SK-N-SH (cell line): ENCODE results near the gene FOXA1. TPM values are rescaled to one million over a fixed set of nuclear protein-coding genes. Genes with fewer than 3 reads are reported as not detected.

Experiments used
- CTCF ChIA-PET: fragments of 300-600, 350-600 bp; formaldehyde crosslinking; extraction: SDS; loops from one replicate; lab custom pipeline; 2021; lab: Yijun Ruan, JAX
- POLR2A ChIA-PET: fragments of 350-600 bp; sonication (Branson Sonifier 250); formaldehyde crosslinking; extraction: SDS; loops from one replicate; lab custom pipeline; 2020; ENCODE audit warnings: antibody characterized with exemption, inconsistent platforms; lab: Yijun Ruan, JAX
- DNase-seq: peaks from one replicate; pipeline ENCODE4 v3.0.0; 2012
- H2AFZ ChIP-seq: fragments of 200-600 bp; sonication (generic); 2 replicates; pipeline ENCODE4 v1.8.1; 2016; ENCODE audit warnings: antibody characterized with exemption, mild to moderate bottlenecking, low read depth
- H3F3A ChIP-seq: fragments of 200-600 bp; sonication (generic); replicated peaks from 2 replicates; pipeline ENCODE3; 2016; ENCODE audit warnings: antibody characterized with exemption, mild to moderate bottlenecking; ENCODE audit not compliant: insufficient read depth
- H3K27ac ChIP-seq, 2 experiments: fragments of 200-500 bp in 1 of 2; fragments of 200-600 bp in 1 of 2; sonication (Bioruptor generic) in 1 of 2; sonication (generic), shearing (Covaris generic) in 1 of 2; 2 replicates each; pipeline versions ENCODE4 v1.5.1 to v1.6.1; 2014 to 2016; ENCODE audit warnings: low read depth in 2 of 2, inconsistent platforms in 1 of 2, low read length in 1 of 2, mild to moderate bottlenecking in 1 of 2, mixed read lengths in 1 of 2
- H3K27me3 ChIP-seq: fragments of 200-600 bp; sonication (generic), shearing (Covaris generic); 2 replicates; pipeline ENCODE4 v1.6.1; 2016; ENCODE audit warnings: mixed run types; ENCODE audit not compliant: insufficient read depth
- H3K36me3 ChIP-seq, 2 experiments: fragments of 200-500 bp in 1 of 2; fragments of 200-600 bp in 1 of 2; sonication (Bioruptor generic) in 1 of 2; sonication (generic) in 1 of 2; replicated peaks in 1 of 2; 2 replicates each; pipeline versions ENCODE3 to v1.5.1; 2014 to 2016; ENCODE audit warnings: low read length in 1 of 2, mild to moderate bottlenecking in 1 of 2; ENCODE audit not compliant: insufficient read depth in 2 of 2, control insufficient read depth in 1 of 2
- H3K4me1 ChIP-seq, 2 experiments: fragments of 200-500 bp in 1 of 2; fragments of 200-600 bp in 1 of 2; sonication (Bioruptor generic) in 1 of 2; sonication (generic), shearing (Covaris generic) in 1 of 2; 2 replicates each; pipeline versions ENCODE4 v1.5.1 to v1.6.1; 2014 to 2016; ENCODE audit warnings: low read depth in 1 of 2, low read length in 1 of 2, mixed run types in 1 of 2; ENCODE audit not compliant: insufficient read depth in 2 of 2, control insufficient read depth in 1 of 2
- H3K4me2 ChIP-seq: fragments of 200-600 bp; sonication (generic), shearing (Covaris generic); 2 replicates; pipeline ENCODE4 v1.6.1; 2017; ENCODE audit warnings: mixed run types
- H3K4me3 ChIP-seq, 2 experiments: fragments of 200-500 bp in 1 of 2; fragments of 200-600 bp in 1 of 2; sonication (Bioruptor generic) in 1 of 2; sonication (generic), shearing (Covaris generic) in 1 of 2; 2 replicates each; pipeline versions ENCODE4 v1.5.1 to v1.8.1; 2014 to 2016; ENCODE audit warnings: low read depth in 2 of 2, inconsistent platforms in 1 of 2, low read length in 1 of 2, mild to moderate bottlenecking in 1 of 2, mixed read lengths in 1 of 2, moderate library complexity in 1 of 2
- H3K79me2 ChIP-seq: fragments of 200-600 bp; sonication (generic); 2 replicates; pipeline ENCODE4 v1.8.1; 2017; ENCODE audit warnings: mild to moderate bottlenecking; ENCODE audit not compliant: insufficient read depth
- H3K9ac ChIP-seq: fragments of 200-600 bp; sonication (generic); 2 replicates; pipeline ENCODE4 v1.6.1; 2017; ENCODE audit warnings: mixed run types
- H3K9me2 ChIP-seq: fragments of 200-600 bp; sonication (generic); 2 replicates; pipeline ENCODE4 v1.6.1; 2017; ENCODE audit warnings: mixed run types
- H3K9me3 ChIP-seq: fragments of 200-600 bp; sonication (generic); 2 replicates; pipeline ENCODE4 v1.6.1; 2017; ENCODE audit warnings: mixed run types, mild to moderate bottlenecking, moderate library complexity
- H4K20me1 ChIP-seq: fragments of 200-600 bp; sonication (generic); 2 replicates; pipeline ENCODE4 v1.6.1; 2017; ENCODE audit warnings: mild to moderate bottlenecking, mixed run types; ENCODE audit not compliant: insufficient read depth
- CHD2 ChIP-seq: fragments of 150-350 bp; IDR thresholded peaks from 2 replicates; pipeline ENCODE4 v1.6.1; 2018; ENCODE audit warnings: low read length; ENCODE audit not compliant: partially characterized antibody
- CTCF ChIP-seq: fragments of 200-600 bp; sonication (generic); IDR thresholded peaks from 2 replicates; pipeline ENCODE4 v1.6.1; 2017; ENCODE audit warnings: antibody characterized with exemption, mild to moderate bottlenecking, moderate library complexity
- ELF1 ChIP-seq: IDR thresholded peaks from 2 replicates; pipeline ENCODE4 v1.4.0; 2012
- EZH2phosphoT487 ChIP-seq: fragments of 200-600 bp; sonication (generic); IDR thresholded peaks from 2 replicates; pipeline ENCODE4 v1.6.1; 2017; ENCODE audit warnings: low read depth, mixed run types, mild to moderate bottlenecking, antibody characterized with exemption, moderate library complexity, borderline replicate concordance
- FOSL2 ChIP-seq: IDR thresholded peaks from 2 replicates; pipeline ENCODE4 v1.4.0; 2012; ENCODE audit warnings: low read depth, mild to moderate bottlenecking, moderate library complexity, borderline replicate concordance
- FOXM1 ChIP-seq: IDR thresholded peaks from 2 replicates; pipeline ENCODE4 v1.4.0; 2012; ENCODE audit warnings: low read depth, mild to moderate bottlenecking
- GATA2 ChIP-seq: sonication (generic); formaldehyde crosslinking; IDR thresholded peaks from 2 replicates; pipeline ENCODE4 v1.5.0; 2020; ENCODE audit warnings: mild to moderate bottlenecking, missing genetic modification reagents
- JUND ChIP-seq: IDR thresholded peaks from 2 replicates; pipeline ENCODE4 v1.4.0; 2012
- MEF2A ChIP-seq: IDR thresholded peaks from 2 replicates; pipeline ENCODE4 v1.4.0; 2012; ENCODE audit warnings: low read depth, borderline replicate concordance
- NRF1 ChIP-seq: IDR thresholded peaks from 2 replicates; pipeline ENCODE4 v1.6.1; 2012; ENCODE audit warnings: low read depth, mild to moderate bottlenecking, low read length
- RCOR1 ChIP-seq: fragments of 150-350 bp; IDR thresholded peaks from 2 replicates; pipeline ENCODE4 v1.6.1; 2017; ENCODE audit warnings: antibody characterized with exemption, low read length
- SIN3A ChIP-seq: IDR thresholded peaks from 2 replicates; pipeline ENCODE4 v1.6.1; 2012; ENCODE audit warnings: low read depth, mild to moderate bottlenecking, low read length, moderate library complexity, borderline replicate concordance
- SMC3 ChIP-seq: IDR thresholded peaks from 2 replicates; pipeline ENCODE4 v1.6.1; 2012; ENCODE audit warnings: low read depth, low read length, improper control_type of control experiment
- TCF12 ChIP-seq: IDR thresholded peaks from 2 replicates; pipeline ENCODE4 v1.4.0; 2012
- USF2 ChIP-seq: fragments of 150-350 bp; IDR thresholded peaks from 2 replicates; pipeline ENCODE4 v1.6.1; 2017; ENCODE audit warnings: antibody characterized with exemption, low read length, low read depth, borderline replicate concordance
- ZBTB33 ChIP-seq: IDR thresholded peaks from 2 replicates; pipeline ENCODE4 v1.4.0; 2012; ENCODE audit warnings: low read depth, borderline replicate concordance
- WGBS: methylation state at CpG from one replicate; pipeline ENCODE4 v1.1.6; 2017; ENCODE audit warnings: low lambda C conversion rate; 5-methylcytosine and 5-hydroxymethylcytosine counted together
- polyA plus RNA-seq, 3 experiments: library from polyadenylated mRNA; depleted of rRNA; stranded (reverse); fragments of >200 nt; gene quantifications; 2 replicates each; pipeline ENCODE4 v1.2.3, GENCODE V29; 2012
- TF ChIP-seq, protein P1 (sequence below): IDR thresholded peaks from 2 replicates; pipeline ENCODE4; 2012
- TF ChIP-seq, protein P2 (sequence below): IDR thresholded peaks from 2 replicates; pipeline ENCODE4 v1.4.0; 2012; ENCODE audit warnings: low read depth, borderline replicate concordance

The FOXA1 gene
- polyA plus RNA-seq, 1 of the 3 experiments (the other 2 are of a cell fraction), result not detected

- CTCF ChIA-PET, result no interaction called here
- DNase-seq, result no peak
- Histone ChIP-seq H3K4me1 (no peaks in the 10 kb centered on the region), H3K27ac (no peak overlapping the region), H3K4me3 (no peak overlapping the region), H3K36me3 (no peaks in the 10 kb centered on the region)
- TF ChIP-seq RCOR1 (no peak), SMC3 (no peak), CHD2 (no peak), JUND (no peak), CTCF (no peak)
- TF ChIP-seq, protein P1, sequence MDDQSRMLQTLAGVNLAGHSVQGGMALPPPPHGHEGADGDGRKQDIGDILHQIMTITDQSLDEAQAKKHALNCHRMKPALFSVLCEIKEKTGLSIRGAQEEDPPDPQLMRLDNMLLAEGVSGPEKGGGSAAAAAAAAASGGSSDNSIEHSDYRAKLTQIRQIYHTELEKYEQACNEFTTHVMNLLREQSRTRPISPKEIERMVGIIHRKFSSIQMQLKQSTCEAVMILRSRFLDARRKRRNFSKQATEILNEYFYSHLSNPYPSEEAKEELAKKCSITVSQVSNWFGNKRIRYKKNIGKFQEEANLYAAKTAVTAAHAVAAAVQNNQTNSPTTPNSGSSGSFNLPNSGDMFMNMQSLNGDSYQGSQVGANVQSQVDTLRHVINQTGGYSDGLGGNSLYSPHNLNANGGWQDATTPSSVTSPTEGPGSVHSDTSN, result no peak
- TF ChIP-seq, all 33 proteins: peak for 0
- H3K4me2 ChIP-seq, result no peak overlapping the region
- H3K9ac ChIP-seq, result no peak overlapping the region
- H3K27me3 ChIP-seq, result no peaks in the 10 kb centered on the region
- H2AFZ ChIP-seq, result no peak overlapping the region
- 0% methylated on average over 1 of the region's 1 CpG for WGBS
- no peaks in the 10 kb centered on the region for H3F3A ChIP-seq
- H3K9me2 ChIP-seq, result no peaks in the 10 kb centered on the region
- H4K20me1 ChIP-seq, result no peaks in the 10 kb centered on the region
- no peaks in the 10 kb centered on the region for H3K9me3 ChIP-seq
- H3K79me2 ChIP-seq, result no peaks in the 10 kb centered on the region
- POLR2A ChIA-PET, result no interaction called here
Observed at GRCh38 chr14:37623971-37624370, 28.9 kb upstream of the FOXA1 start.

- Histone ChIP-seq H3K27ac (no peak overlapping the region), H3K4me1 (no peaks in the 10 kb centered on the region), H2AFZ (no peak overlapping the region), H3K9ac (no peak overlapping the region), H3K4me2 (no peak overlapping the region), H3K36me3 (no peaks in the 10 kb centered on the region), H3K79me2 (no peaks in the 10 kb centered on the region), H3K27me3 (no peaks in the 10 kb centered on the region), H4K20me1 (no peaks in the 10 kb centered on the region), H3K4me3 (no peak overlapping the region), H3K9me2 (no peaks in the 10 kb centered on the region), H3F3A (no peaks in the 10 kb centered on the region), H3K9me3 (no peaks in the 10 kb centered on the region)
- TF ChIP-seq CHD2 (no peak), TCF12 (no peak), EZH2phosphoT487 (no peak), CTCF (no peak), SIN3A (no peak), FOXM1 (no peak), ZBTB33 (no peak), GATA2 (CRISPR knock-in tag) (no peak), MEF2A (no peak), RCOR1 (no peak), USF2 (no peak), FOSL2 (no peak), NRF1 (no peak), ELF1 (no peak)
- TF ChIP-seq, protein P2, sequence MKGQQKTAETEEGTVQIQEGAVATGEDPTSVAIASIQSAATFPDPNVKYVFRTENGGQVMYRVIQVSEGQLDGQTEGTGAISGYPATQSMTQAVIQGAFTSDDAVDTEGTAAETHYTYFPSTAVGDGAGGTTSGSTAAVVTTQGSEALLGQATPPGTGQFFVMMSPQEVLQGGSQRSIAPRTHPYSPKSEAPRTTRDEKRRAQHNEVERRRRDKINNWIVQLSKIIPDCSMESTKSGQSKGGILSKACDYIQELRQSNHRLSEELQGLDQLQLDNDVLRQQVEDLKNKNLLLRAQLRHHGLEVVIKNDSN, result no peak
- WGBS, result 0% methylated on average over 1 of the region's 1 CpG
- ChIA-PET CTCF (no interaction called here), POLR2A (no interaction called here)
- DNase-seq, result no peak
Observed at GRCh38 chr14:37623426-37623951, 28.4 kb upstream of the FOXA1 start.
